Measurements from ENCODE around the gene FN3KRP. TPM values are rescaled to one million over a fixed set of nuclear protein-coding genes. Genes with fewer than 3 reads are reported as not detected.

Gene FN3KRP
- total and polyA plus RNA-seq, 2 of the 13 experiments (the other 11 are each of a cell fraction or from before 2014, with no cell fraction given): 22.4 to 28.2 TPM

DNA sequence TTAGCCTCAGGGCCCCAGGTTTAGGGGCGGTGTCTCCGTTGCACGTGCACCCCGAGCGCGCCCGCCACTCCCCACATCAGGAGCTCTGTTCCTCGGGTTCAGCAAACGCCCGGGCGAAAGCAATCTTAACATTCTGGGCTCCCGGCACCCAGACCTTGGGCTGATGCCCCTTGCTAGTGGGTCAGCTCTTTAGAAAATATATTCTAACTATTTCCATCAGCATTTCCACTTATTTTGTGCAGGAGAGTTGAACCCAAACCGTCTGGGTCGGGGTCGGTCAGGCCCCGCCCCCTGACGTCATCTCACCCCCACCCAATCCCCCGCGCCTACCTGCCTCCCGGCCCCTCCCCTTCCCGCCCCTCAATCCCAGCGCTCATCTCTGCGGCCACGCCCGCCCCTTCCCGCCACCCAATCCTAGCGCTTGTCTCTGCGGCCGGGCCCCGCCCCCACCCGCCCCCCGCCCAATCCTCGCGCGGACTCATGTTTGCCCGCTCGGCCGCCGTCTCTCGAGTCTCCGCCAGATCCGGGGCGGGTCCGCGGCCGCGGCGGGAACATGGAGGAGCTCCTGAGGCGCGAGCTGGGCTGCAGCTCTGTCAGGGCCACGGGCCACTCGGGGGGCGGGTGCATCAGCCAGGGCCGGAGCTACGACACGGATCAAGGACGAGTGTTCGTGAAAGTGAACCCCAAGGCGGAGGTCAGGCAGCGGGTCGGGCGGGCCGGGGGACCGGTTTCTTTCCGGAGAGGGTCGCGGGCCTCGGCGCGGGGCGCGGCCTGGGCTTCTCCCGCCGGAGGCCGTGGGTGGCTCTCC is at the start of gene FN3KRP (continued):
- TF ChIP-seq, protein P1, sequence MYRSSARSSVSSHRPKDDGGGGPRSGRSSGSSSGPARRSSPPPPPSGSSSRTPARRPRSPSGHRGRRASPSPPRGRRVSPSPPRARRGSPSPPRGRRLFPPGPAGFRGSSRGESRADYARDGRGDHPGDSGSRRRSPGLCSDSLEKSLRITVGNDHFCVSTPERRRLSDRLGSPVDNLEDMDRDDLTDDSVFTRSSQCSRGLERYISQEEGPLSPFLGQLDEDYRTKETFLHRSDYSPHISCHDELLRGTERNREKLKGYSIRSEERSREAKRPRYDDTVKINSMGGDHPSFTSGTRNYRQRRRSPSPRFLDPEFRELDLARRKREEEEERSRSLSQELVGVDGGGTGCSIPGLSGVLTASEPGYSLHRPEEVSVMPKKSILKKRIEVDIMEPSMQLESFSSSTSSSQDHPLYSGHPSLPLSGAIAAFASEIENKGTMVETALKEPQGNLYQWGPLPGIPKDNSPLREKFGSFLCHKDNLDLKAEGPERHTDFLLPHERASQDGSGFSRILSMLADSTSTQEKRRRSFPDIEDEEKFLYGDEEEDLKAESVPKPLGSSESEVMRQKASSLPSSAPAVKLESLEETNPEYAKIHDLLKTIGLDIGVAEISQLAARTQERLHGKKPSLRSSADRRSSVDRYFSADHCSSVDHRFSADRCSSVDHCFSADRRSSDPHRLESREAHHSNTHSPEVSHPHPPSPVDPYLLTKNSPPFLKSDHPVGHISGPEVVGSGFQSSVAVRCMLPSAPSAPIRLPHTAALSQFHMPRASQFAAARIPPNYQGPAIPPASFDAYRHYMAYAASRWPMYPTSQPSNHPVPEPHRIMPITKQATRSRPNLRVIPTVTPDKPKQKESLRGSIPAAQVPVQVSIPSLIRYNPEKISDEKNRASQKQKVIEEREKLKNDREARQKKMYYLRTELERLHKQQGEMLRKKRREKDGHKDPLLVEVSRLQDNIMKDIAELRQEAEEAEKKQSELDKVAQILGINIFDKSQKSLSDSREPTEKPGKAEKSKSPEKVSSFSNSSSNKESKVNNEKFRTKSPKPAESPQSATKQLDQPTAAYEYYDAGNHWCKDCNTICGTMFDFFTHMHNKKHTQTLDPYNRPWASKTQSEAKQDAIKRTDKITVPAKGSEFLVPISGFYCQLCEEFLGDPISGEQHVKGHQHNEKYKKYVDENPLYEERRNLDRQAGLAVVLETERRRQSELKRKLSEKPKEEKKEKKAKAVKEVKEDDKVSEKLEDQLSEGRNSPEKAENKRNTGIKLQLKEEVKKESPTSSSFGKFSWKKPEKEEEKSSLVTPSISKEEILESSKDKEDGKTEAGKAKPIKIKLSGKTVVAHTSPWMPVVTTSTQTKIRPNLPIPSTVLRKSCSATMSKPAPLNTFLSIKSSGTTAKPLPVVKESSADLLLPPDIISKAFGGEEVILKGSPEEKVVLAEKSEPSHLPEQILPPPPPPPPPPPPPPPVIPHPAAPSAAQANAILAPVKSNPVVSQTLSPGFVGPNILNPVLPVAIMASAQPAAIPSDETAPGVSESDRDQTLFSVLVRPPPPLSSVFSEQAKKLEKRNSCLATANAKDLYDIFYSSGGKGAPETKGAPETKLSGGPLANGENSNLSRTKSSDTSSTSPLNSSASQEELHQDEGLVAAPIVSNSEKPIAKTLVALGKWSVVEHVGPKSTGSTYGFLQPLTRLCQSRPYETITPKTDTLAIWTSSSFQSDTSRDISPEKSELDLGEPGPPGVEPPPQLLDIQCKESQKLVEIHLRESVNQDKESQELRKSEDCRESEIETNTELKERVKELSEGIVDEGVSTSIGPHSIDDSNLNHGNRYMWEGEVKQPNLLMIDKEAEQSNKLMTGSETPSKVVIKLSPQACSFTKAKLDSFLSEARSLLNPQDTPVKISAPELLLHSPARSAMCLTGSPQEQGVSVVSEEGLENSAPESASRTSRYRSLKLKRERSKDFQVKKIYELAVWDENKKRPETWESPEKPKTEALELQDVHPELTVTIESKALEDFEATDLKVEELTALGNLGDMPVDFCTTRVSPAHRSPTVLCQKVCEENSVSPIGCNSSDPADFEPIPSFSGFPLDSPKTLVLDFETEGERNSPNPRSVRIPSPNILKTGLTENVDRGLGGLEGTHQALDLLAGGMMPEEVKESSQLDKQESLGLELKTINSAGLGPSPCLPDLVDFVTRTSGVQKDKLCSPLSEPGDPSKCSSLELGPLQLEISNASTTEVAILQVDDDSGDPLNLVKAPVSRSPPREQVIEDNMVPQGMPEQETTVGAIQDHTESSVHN (CRISPR knock-in tag; IDR thresholded peaks at IDR 0.05): no peak
- TF ChIP-seq, protein P2, sequence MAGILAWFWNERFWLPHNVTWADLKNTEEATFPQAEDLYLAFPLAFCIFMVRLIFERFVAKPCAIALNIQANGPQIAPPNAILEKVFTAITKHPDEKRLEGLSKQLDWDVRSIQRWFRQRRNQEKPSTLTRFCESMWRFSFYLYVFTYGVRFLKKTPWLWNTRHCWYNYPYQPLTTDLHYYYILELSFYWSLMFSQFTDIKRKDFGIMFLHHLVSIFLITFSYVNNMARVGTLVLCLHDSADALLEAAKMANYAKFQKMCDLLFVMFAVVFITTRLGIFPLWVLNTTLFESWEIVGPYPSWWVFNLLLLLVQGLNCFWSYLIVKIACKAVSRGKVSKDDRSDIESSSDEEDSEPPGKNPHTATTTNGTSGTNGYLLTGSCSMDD (CRISPR knock-in tag; IDR thresholded peaks at IDR 0.05): no peak
- no peak for TF ChIP-seq ARHGAP35 (CRISPR knock-in tag; IDR thresholded peaks at IDR 0.05; ENCODE audit: borderline replicate concordance)
- no peak for TF ChIP-seq HNF4A (CRISPR knock-in tag; IDR thresholded peaks at IDR 0.05)
- TF ChIP-seq TARDBP (CRISPR knock-in tag; IDR thresholded peaks at IDR 0.05): no peak
- TF ChIP-seq IKZF1 (IDR thresholded peaks at IDR 0.05): no peak
- peak; percentile 23; the same call in 1 of the 2 replicates for TF ChIP-seq YEATS2 (CRISPR knock-in tag; IDR thresholded peaks at IDR 0.05; ENCODE audit: borderline replicate concordance)
- TF ChIP-seq, protein P3, sequence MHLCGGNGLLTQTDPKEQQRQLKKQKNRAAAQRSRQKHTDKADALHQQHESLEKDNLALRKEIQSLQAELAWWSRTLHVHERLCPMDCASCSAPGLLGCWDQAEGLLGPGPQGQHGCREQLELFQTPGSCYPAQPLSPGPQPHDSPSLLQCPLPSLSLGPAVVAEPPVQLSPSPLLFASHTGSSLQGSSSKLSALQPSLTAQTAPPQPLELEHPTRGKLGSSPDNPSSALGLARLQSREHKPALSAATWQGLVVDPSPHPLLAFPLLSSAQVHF (CRISPR knock-in tag; IDR thresholded peaks at IDR 0.05): peak; percentile 60; the same call in 1 of the 2 replicates
- TF ChIP-seq PHF5A (CRISPR knock-in tag; IDR thresholded peaks at IDR 0.05; ENCODE audit: low read depth, unreplicated experiment): no peak
- TF ChIP-seq KLF6 (CRISPR knock-in tag; IDR thresholded peaks at IDR 0.05): no peak
- peak; percentile 92; the same call in 1 of the 2 replicates for TF ChIP-seq MXD4 (CRISPR knock-in tag; IDR thresholded peaks at IDR 0.05)
- TF ChIP-seq, protein P4, sequence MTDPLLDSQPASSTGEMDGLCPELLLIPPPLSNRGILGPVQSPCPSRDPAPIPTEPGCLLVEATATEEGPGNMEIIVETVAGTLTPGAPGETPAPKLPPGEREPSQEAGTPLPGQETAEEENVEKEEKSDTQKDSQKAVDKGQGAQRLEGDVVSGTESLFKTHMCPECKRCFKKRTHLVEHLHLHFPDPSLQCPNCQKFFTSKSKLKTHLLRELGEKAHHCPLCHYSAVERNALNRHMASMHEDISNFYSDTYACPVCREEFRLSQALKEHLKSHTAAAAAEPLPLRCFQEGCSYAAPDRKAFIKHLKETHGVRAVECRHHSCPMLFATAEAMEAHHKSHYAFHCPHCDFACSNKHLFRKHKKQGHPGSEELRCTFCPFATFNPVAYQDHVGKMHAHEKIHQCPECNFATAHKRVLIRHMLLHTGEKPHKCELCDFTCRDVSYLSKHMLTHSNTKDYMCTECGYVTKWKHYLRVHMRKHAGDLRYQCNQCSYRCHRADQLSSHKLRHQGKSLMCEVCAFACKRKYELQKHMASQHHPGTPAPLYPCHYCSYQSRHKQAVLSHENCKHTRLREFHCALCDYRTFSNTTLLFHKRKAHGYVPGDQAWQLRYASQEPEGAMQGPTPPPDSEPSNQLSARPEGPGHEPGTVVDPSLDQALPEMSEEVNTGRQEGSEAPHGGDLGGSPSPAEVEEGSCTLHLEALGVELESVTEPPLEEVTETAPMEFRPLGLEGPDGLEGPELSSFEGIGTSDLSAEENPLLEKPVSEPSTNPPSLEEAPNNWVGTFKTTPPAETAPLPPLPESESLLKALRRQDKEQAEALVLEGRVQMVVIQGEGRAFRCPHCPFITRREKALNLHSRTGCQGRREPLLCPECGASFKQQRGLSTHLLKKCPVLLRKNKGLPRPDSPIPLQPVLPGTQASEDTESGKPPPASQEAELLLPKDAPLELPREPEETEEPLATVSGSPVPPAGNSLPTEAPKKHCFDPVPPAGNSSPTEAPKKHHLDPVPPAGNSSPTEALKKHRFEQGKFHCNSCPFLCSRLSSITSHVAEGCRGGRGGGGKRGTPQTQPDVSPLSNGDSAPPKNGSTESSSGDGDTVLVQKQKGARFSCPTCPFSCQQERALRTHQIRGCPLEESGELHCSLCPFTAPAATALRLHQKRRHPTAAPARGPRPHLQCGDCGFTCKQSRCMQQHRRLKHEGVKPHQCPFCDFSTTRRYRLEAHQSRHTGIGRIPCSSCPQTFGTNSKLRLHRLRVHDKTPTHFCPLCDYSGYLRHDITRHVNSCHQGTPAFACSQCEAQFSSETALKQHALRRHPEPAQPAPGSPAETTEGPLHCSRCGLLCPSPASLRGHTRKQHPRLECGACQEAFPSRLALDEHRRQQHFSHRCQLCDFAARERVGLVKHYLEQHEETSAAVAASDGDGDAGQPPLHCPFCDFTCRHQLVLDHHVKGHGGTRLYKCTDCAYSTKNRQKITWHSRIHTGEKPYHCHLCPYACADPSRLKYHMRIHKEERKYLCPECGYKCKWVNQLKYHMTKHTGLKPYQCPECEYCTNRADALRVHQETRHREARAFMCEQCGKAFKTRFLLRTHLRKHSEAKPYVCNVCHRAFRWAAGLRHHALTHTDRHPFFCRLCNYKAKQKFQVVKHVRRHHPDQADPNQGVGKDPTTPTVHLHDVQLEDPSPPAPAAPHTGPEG (CRISPR knock-in tag; IDR thresholded peaks at IDR 0.05): no peak
- peak; percentile 47 for TF ChIP-seq HNRNPLL (IDR thresholded peaks at IDR 0.05; ENCODE audit: low read depth, low read length, poor library complexity, severe bottlenecking)
